T-cell (primary cell): ENCODE measurements around the gene MYEOV. TPM values are rescaled to one million over a fixed set of nuclear protein-coding genes. Genes with fewer than 3 reads are reported as not detected.

Experiments used
- ATAC-seq, 4 experiments: fragments of 200-7000 bp in 3 of 4; fragments of 150-1000 bp in 1 of 4; cut with Tn5 transposase; replicated peaks in 1 of 4; 1 replicate in 3 of 4; 2 replicates in 1 of 4; pipeline ENCODE4 v1.10.0; 2021; ENCODE audit warnings: moderate library complexity in 3 of 4, mild to moderate bottlenecking in 2 of 4, moderate number of reproducible peaks in 1 of 4
- CTCF ChIA-PET, 2 donors: fragments of 300-600 bp; sonication (Branson Sonifier 250); formaldehyde crosslinking; loops; one replicate each; lab custom pipeline; 2022; ENCODE audit warnings: antibody characterized with exemption in 2 of 2; lab: Charles Lee
- POLR2A ChIA-PET, 2 donors: fragments of 300-600 bp; sonication (Branson Sonifier 250); formaldehyde crosslinking; loops; one replicate each; lab custom pipeline; 2022; ENCODE audit warnings: antibody characterized with exemption in 2 of 2; lab: Charles Lee
- DNase-seq, 35 experiments: peaks; one replicate each; pipeline versions ENCODE4 v3.0.0 to v3.0.0-alpha.2; 2013 to 2023
- H3K27ac ChIP-seq: one replicate; pipeline ENCODE4 v1.5.1; 2013; ENCODE audit warnings: low read length
- H3K27me3 ChIP-seq, 2 experiments: replicated peaks in 1 of 2; 1 replicate in 1 of 2; 2 replicates in 1 of 2; pipeline versions ENCODE4 v1.6.1 to v1.7.0; 2013; ENCODE audit warnings: low read length in 1 of 2, mixed read lengths in 1 of 2; ENCODE audit not compliant: control insufficient read depth in 2 of 2, insufficient read depth in 2 of 2; ENCODE audit errors: extremely low read depth in 1 of 2
- H3K36me3 ChIP-seq, 2 donors: 1 replicate in 1 of 2; 2 replicates in 1 of 2; pipeline versions ENCODE4 v1.6.1 to v1.7.0; 2013; ENCODE audit warnings: low read length in 1 of 2; ENCODE audit not compliant: control insufficient read depth in 2 of 2, insufficient read depth in 1 of 2; ENCODE audit errors: extremely low read depth in 1 of 2
- H3K4me1 ChIP-seq, 2 experiments: 1 replicate in 1 of 2; 2 replicates in 1 of 2; pipeline versions ENCODE4 v1.6.1 to v1.7.0; 2013; ENCODE audit warnings: low read length in 2 of 2, mixed read lengths in 1 of 2; ENCODE audit not compliant: insufficient read depth in 2 of 2, control insufficient read depth in 1 of 2; ENCODE audit errors: extremely low read depth in 1 of 2
- H3K4me3 ChIP-seq, 2 donors: 1 replicate in 1 of 2; 2 replicates in 1 of 2; pipeline versions ENCODE4 v1.5.1 to v1.7.0; 2013; ENCODE audit warnings: mild to moderate bottlenecking in 2 of 2, low read length in 1 of 2, moderate library complexity in 1 of 2; ENCODE audit not compliant: control insufficient read depth in 1 of 2; ENCODE audit errors: extremely low read depth in 1 of 2
- H3K9me3 ChIP-seq: 2 replicates; pipeline ENCODE4 v1.7.0; 2013
- H3K27ac Mint-ChIP-seq, 2 donors: one replicate each; pipeline ENCODE4 v1.8.0; 2020 to 2021; ENCODE audit warnings: mild to moderate bottlenecking in 2 of 2, mixed read lengths in 2 of 2
- H3K27me3 Mint-ChIP-seq, 2 donors: one replicate each; pipeline ENCODE4 v1.8.0; 2021 to 2022; ENCODE audit warnings: mixed read lengths in 2 of 2
- H3K36me3 Mint-ChIP-seq: one replicate; pipeline ENCODE4 v1.8.0; 2021; ENCODE audit warnings: mixed read lengths
- H3K4me1 Mint-ChIP-seq, 3 donors: one replicate each; pipeline ENCODE4 v1.8.0; 2020 to 2022; ENCODE audit warnings: mixed read lengths in 3 of 3, mild to moderate bottlenecking in 1 of 3
- H3K4me3 Mint-ChIP-seq, 3 donors: one replicate each; pipeline ENCODE4 v1.8.0; 2020 to 2022; ENCODE audit warnings: mild to moderate bottlenecking in 3 of 3, mixed read lengths in 3 of 3, moderate library complexity in 3 of 3
- H3K9me3 Mint-ChIP-seq, 3 donors: one replicate each; pipeline ENCODE4 v1.8.0; 2020 to 2022; ENCODE audit warnings: mixed read lengths in 3 of 3
- WGBS: methylation state at CpG from one replicate; pipeline ENCODE4 v1.1.5; 2013; ENCODE audit warnings: missing lambda C conversion rate; ENCODE audit not compliant: insufficient coverage; 5-methylcytosine and 5-hydroxymethylcytosine counted together
- total RNA-seq, 35 experiments: library from RNA in 6 of 35; stranded (reverse) in 6 of 35; fragments of 120-200 nt in 1 of 35; gene quantifications; one replicate each; pipeline versions ENCODE4 v1.2.1 to v1.2.4 and lab custom pipeline; 2013 to 2026

Gene MYEOV
- total RNA-seq, 5 donors from 2014 or later (not counting 1 experiment from before 2014, with no cell fraction given) = 0.22 to 0.98 (median 0.50) TPM; not detected in 2

- Histone ChIP-seq H3K4me3 (peak overlapping the region; percentile 2 to 63), H3K9me3 (no peaks in the 10 kb centered on the region), H3K36me3 (no peaks in the 10 kb centered on the region), H3K27me3 (no peaks in the 10 kb centered on the region), H3K27ac (peak overlapping the region; percentile 45), H3K4me1 (peaks cover 16 to 34% of the 10 kb centered on the region in 2 experiments)
- 0% methylated on average over 4 of the region's 14 CpGs for WGBS
- POLR2A ChIA-PET = interaction anchor here (0.6 to 0.7 kb wide), 2 partner anchors 15 to 197 kb away, joined by 7 to 8 read pairs; no protein-coding TSS in a partner anchor
- CTCF ChIA-PET = interaction anchor here (0.6 to 1.0 kb wide), 2 partner anchors 15 to 19 kb away, joined by 3 to 4 read pairs; no protein-coding TSS in a partner anchor
- H3K4me1 Mint-ChIP-seq = peaks cover 32 to 38% (median 32%) of the 10 kb centered on the region in 3 donors
- DNase-seq = peak in 30 of 35 experiments; percentile 18 to 58 (median 35)
- ATAC-seq = peak; percentile 61 to 91 (median 79)
- no peaks in the 10 kb centered on the region for H3K9me3 Mint-ChIP-seq
- H3K27ac Mint-ChIP-seq = peak overlapping the region; percentile 87
- no peaks in the 10 kb centered on the region for H3K27me3 Mint-ChIP-seq
- H3K36me3 Mint-ChIP-seq = no peaks in the 10 kb centered on the region
- peak overlapping the region; percentile 49 to 68 (median 61) for H3K4me3 Mint-ChIP-seq
Measured at GRCh38 chr11:69311767-69312385, 17.9 kb downstream of the MYEOV start.

DNA sequence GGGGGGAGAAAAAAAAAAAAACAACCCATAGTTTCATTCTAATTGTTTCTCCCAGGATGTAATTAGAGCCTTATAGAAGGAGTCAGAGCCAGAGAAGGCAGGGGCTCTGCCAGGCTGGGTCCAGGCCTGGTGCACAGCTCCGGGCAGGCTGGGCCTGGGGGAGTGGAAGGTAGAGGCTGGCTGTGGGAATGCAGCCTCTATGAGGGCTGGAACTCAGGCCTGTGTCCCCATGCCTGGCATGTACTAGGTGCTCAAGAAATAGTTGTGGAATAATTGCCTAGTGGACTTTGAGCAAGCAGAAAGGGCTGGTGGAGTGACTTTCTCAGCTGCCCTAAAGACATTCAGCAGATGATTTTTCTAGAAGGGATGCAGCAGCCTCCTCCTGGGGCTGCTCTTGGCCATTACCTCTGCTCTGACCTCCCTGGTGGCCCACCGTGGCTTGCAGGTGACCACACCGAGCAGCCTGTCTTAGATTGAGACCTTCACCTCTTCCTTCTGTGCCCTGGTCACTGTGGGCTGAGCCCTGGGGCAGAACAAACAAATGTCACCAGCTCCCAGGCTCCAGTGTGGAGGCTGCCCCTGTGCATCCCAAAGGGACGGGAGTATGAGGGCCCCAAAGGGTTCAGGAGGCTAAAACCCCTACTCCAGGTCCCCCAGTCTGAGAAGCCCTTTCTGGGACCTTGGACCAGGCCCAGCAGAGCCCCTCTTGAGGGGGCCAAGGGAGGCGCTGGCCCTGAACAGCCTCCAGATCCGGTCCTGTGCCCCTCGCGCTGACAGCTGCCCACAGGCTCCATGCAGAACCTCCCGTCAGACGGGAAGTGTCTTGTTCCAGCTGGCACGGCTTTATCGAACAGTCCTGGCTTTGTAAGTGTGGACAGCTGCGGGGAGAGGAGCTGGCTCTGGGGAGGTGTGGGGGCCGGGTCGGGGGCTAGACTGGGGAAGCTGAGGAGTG is 18.8 kb downstream of the MYEOV start:
- peaks cover 0 to 4% (median 0%) of the 10 kb centered on the region in 3 donors for H3K9me3 Mint-ChIP-seq
- DNase-seq (no peak), ATAC-seq (no peak)
- 96% methylated on average over 15 of the region's 15 CpGs for WGBS
- Histone ChIP-seq H3K9me3 (no peaks in the 10 kb centered on the region), H3K36me3 (no peaks in the 10 kb centered on the region), H3K27ac (no peak overlapping the region), H3K4me3 (no peak overlapping the region), H3K4me1 (peaks cover 16 to 34% of the 10 kb centered on the region in 2 experiments), H3K27me3 (no peaks in the 10 kb centered on the region)
- H3K4me3 Mint-ChIP-seq = peak overlapping the region in 1 of 3 donors; percentile 68
- no peaks in the 10 kb centered on the region for H3K27me3 Mint-ChIP-seq
- H3K4me1 Mint-ChIP-seq = peaks cover 32 to 41% (median 35%) of the 10 kb centered on the region in 3 donors
- H3K27ac Mint-ChIP-seq = no peak overlapping the region
- POLR2A ChIA-PET = interaction anchor here (0.6 to 0.7 kb wide), 2 partner anchors 16 to 198 kb away, joined by 7 to 8 read pairs; no protein-coding TSS in a partner anchor
- CTCF ChIA-PET = interaction anchor here (0.6 to 1.0 kb wide), 2 partner anchors 16 to 20 kb away, joined by 3 to 4 read pairs; no protein-coding TSS in a partner anchor
- no peaks in the 10 kb centered on the region for H3K36me3 Mint-ChIP-seq

GRCh38 chr11:69313992-69314391 is 20.0 kb downstream of the MYEOV start:
- no peak for ATAC-seq
- H3K36me3 ChIP-seq = no peaks in the 10 kb centered on the region
- H3K27ac ChIP-seq = no peak overlapping the region
- H3K27me3 ChIP-seq = no peaks in the 10 kb centered on the region
- no peak overlapping the region for H3K4me3 ChIP-seq
- CTCF ChIA-PET = no interaction called here
- H3K27ac Mint-ChIP-seq = no peak overlapping the region
- H3K9me3 Mint-ChIP-seq = peaks cover 0 to 7% (median 0%) of the 10 kb centered on the region in 3 donors
- no CpG with 5 or more reads among the region's 2 CpGs for WGBS
- H3K27me3 Mint-ChIP-seq = no peaks in the 10 kb centered on the region
- no peak for DNase-seq
- H3K4me1 Mint-ChIP-seq = peaks cover 25 to 39% (median 37%) of the 10 kb centered on the region in 3 donors
- no peaks in the 10 kb centered on the region for H3K36me3 Mint-ChIP-seq
- POLR2A ChIA-PET = no interaction called here
- H3K9me3 ChIP-seq = no peaks in the 10 kb centered on the region
- H3K4me3 Mint-ChIP-seq = no peak overlapping the region
- H3K4me1 ChIP-seq = peaks cover 16 to 34% of the 10 kb centered on the region in 2 experiments

GRCh38 chr11:69314555-69314954 is 20.6 kb downstream of the MYEOV start:
- H3K36me3 Mint-ChIP-seq = no peaks in the 10 kb centered on the region
- DNase-seq = no peak
- CTCF ChIA-PET = no interaction called here

DNA sequence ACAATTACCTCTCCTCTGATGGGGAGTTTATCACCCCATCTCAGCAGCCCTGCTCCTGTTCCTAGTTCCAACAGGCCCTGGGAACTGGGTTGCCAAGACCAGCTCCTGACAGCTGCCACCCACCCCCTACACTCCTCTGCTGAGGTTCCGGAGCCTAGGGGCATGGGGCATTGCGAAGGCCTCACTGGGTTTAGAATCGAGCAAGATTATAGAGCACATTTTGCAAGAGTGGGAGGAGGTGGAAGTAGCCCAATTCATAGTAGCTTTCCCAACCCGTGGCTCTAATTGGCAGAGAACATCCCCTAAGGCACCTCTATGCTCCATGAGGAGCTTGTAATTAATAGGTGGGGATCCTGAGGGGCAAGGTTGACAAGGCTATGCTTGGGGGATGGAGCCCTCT is 23.0 kb downstream of the MYEOV start:
- 33% methylated on average over 1 of the region's 4 CpGs for WGBS
- Histone ChIP-seq H3K9me3 (no peaks in the 10 kb centered on the region), H3K4me1 (peaks cover 6 to 15% of the 10 kb centered on the region in 2 experiments), H3K36me3 (no peaks in the 10 kb centered on the region), H3K27me3 (peaks cover 0 to 17% of the 10 kb centered on the region in 2 experiments), H3K27ac (no peak overlapping the region), H3K4me3 (no peak overlapping the region)
- H3K4me3 Mint-ChIP-seq = no peak overlapping the region
- H3K27ac Mint-ChIP-seq = no peak overlapping the region
- CTCF ChIA-PET = interaction anchor here in 1 of 2 donors (0.6 kb wide), 1 partner anchor 314 kb away, joined by 3 read pairs; no protein-coding TSS in a partner anchor
- no peaks in the 10 kb centered on the region for H3K27me3 Mint-ChIP-seq
- no peaks in the 10 kb centered on the region for H3K36me3 Mint-ChIP-seq
- peaks cover 7 to 14% (median 13%) of the 10 kb centered on the region in 3 donors for H3K4me1 Mint-ChIP-seq
- H3K9me3 Mint-ChIP-seq = peaks cover 0 to 7% (median 0%) of the 10 kb centered on the region in 3 donors
- POLR2A ChIA-PET = no interaction called here
- no peak for ATAC-seq
- DNase-seq = no peak

More at GRCh38 chr11:69314555-69314954, 20.6 kb downstream of the MYEOV start:
- no peak overlapping the region for H3K4me3 Mint-ChIP-seq
- no peaks in the 10 kb centered on the region for H3K36me3 ChIP-seq
- H3K27me3 Mint-ChIP-seq = no peaks in the 10 kb centered on the region
- H3K27ac ChIP-seq = no peak overlapping the region
- POLR2A ChIA-PET = no interaction called here
- H3K27me3 ChIP-seq = no peaks in the 10 kb centered on the region
- H3K4me3 ChIP-seq = no peak overlapping the region
- peaks cover 0 to 7% (median 0%) of the 10 kb centered on the region in 3 donors for H3K9me3 Mint-ChIP-seq
- H3K9me3 ChIP-seq = no peaks in the 10 kb centered on the region
- peaks cover 25 to 36% (median 33%) of the 10 kb centered on the region in 3 donors for H3K4me1 Mint-ChIP-seq
- ATAC-seq = no peak
- no peak overlapping the region for H3K27ac Mint-ChIP-seq
- H3K4me1 ChIP-seq = peaks cover 16 to 34% of the 10 kb centered on the region in 2 experiments
